ENCODE measurements around the gene SKI.
"Not testable (repeated sequence)": the region's sequence is repeated elsewhere in the genome, so short reads cannot be mapped to it uniquely, and the experiment has no call there.

Gene SKI

DNA sequence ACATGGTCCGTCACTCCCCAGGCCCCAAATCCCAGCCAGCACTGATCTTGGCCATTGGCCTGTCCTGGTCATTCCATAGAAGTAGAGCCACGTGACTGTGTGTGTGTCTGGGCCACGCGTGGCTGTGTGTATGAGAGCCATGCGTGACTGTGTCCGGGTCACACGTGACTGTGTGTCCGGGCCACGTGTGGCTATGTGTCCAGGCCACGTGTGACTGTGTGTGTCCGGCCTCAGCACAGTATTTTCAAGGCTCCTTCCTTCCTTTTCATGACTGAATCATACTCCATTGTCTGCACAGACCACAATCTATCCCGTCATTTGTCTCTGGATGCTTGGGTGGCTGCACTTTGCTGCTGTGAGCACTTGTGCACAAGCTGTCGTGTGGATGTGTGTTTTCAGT lies 67.4 kb downstream of the SKI start:
- ChIA-PET CTCF (no interaction called here), POLR2A (no interaction called here)

DNA sequence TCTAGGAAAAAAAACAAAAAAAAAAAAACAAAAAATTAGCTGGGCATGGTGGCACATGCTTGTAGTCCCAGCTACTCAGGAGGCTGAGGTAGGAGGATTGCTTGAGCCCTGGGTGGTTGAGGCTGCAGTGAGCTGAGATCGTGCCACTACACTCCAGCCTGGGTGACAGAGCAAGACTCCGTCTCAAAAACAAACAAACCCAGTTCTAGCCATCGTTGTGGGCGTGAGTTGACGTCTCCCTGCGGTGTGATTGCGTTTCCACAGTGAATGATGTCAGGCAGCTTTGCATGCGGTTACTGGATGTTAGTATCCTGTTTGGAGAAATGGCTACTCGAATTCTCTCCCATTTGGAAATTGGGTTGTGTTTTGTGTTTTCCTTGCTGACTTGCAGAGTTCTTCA lies 68.1 kb downstream of the SKI start:
- DNase-seq (ENCODE audit: extremely low spot score); CTCF ChIA-PET; POLR2A ChIA-PET: not testable (repeated sequence)

More for the DNA sequence above, 67.4 kb downstream of the SKI start:
- DNase-seq (ENCODE audit: extremely low spot score), result no peak
- TF ChIP-seq, protein P1, sequence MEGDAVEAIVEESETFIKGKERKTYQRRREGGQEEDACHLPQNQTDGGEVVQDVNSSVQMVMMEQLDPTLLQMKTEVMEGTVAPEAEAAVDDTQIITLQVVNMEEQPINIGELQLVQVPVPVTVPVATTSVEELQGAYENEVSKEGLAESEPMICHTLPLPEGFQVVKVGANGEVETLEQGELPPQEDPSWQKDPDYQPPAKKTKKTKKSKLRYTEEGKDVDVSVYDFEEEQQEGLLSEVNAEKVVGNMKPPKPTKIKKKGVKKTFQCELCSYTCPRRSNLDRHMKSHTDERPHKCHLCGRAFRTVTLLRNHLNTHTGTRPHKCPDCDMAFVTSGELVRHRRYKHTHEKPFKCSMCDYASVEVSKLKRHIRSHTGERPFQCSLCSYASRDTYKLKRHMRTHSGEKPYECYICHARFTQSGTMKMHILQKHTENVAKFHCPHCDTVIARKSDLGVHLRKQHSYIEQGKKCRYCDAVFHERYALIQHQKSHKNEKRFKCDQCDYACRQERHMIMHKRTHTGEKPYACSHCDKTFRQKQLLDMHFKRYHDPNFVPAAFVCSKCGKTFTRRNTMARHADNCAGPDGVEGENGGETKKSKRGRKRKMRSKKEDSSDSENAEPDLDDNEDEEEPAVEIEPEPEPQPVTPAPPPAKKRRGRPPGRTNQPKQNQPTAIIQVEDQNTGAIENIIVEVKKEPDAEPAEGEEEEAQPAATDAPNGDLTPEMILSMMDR (IDR thresholded peaks at IDR 0.05; ENCODE audit: control extremely low read depth, extremely low read depth, low read depth, missing control alignments), result no peak

DNA sequence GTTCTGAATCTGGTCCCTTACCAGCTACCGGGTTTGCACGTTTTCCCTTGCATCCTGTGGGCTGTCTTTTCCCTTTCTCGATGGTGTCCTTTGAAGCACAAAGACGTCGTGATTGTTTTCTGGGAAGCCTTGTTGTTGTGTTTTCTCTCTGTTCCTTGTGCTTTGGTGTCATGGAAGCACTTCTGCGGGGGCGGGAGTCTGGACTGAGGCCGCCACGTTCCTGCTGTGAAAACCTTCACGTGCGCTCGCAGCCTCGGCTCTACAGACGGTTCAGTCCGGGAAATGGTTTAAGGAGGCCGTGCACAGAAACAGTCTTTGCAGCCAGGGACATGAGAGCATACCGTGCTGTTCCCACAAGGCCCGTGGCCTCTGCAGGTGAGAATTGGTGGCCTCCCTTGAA lies 68.5 kb downstream of the SKI start:
- ChIA-PET CTCF (no interaction called here), POLR2A (no interaction called here)
- no peak for DNase-seq (ENCODE audit: extremely low spot score)
- TF ChIP-seq, protein P1 (IDR thresholded peaks at IDR 0.05; ENCODE audit: control extremely low read depth, extremely low read depth, low read depth, missing control alignments), result no peak

DNA sequence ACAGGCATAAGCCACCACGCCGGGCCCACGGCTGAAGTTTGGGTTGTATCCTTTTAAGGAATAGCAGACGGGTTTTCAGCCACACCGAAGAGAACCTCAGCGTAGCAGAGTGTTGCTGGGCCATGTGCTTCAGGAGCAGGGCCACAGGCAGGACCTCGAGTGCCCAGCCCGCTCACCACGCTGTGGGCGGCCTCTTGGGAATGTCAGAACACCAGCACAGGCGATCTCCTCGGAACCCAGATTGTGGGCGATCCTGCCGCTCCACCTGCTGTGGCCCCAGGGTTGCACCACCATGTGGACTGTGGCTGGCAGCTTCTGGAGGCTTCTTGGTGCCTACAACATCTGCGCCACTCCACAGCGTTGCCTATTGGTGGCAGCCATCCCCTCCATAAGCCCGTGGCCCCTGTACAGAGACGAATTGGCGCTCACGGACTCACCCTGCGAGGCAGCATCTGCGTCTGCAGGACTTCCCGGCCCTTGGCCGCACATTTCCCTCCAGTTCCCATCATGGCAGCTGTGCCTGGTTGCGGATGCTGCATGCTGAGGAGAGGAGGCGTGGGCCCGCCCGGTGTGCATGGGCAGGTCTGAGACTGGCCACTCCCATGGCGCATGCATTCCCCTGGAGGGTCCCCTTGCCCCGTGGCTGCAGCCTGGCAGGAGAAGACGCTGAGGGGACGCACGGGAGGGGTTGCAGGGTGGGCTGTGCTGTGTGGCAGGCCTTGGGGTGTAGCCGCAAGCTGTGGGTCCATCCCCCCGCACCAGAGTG lies 69.3 kb downstream of the SKI start:
- ChIA-PET POLR2A (no interaction called here), CTCF (interaction anchor here (0.7 kb wide), 1 partner anchor 11 kb away, joined by 3 read pairs; no protein-coding TSS in a partner anchor)
- TF ChIP-seq, protein P1 (IDR thresholded peaks at IDR 0.05; ENCODE audit: control extremely low read depth, extremely low read depth, low read depth, missing control alignments), result no peak
- no peak for DNase-seq (ENCODE audit: extremely low spot score)

DNA sequence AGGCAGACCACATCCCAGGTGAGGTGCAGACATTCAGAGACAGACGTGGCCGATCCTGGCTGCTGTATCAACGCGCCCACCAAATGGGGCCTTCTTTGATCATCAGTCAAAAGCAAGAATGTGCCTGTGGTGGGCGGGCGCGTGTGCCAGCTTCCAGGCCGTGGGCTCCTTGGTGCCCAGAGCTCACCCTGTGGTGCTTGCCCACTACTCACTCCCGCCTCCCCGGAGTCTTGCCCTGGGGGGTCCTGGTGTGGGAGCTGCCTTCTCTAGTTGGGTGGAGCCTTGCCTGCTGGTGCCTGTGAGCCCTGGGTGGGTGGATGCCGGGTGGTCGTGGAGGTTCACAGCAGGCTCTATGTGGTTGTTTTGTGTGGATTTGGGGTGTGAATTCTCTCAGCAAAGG lies 70.6 kb downstream of the SKI start:
- TF ChIP-seq, protein P1 (IDR thresholded peaks at IDR 0.05; ENCODE audit: control extremely low read depth, extremely low read depth, low read depth, missing control alignments), result no peak
- CTCF ChIA-PET, result interaction anchor here (1.6 kb wide), 1 partner anchor 22 kb away, joined by 3 read pairs; no protein-coding TSS in a partner anchor
- POLR2A ChIA-PET, result no interaction called here
- no peak for DNase-seq (ENCODE audit: extremely low spot score)

DNA sequence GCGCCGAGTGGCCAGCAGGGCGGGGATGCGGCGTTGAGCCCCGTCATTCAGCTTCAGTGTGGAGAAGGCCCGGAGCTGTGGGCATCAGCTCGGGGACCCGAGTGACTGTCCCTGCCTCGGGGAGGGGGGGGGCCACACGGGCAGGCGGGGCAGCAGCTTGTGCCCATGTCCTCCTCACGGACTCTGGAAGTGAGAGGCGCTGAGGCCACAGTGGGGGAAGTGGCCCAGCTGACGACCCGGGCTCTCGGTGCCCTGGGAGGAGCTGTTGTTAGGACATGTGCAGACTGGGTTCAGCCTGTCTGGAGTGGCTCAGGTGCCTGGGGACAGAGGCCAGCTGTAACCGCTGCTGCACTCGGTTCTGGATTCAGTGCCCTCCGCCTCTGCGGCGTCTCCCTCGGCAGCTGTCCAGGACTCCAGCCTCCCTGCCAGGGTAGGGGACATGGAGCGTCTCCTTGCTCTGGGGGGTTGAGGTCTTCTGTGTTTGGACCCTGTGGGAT lies 71.1 kb downstream of the SKI start:
- no peak for DNase-seq (ENCODE audit: extremely low spot score)
- CTCF ChIA-PET, result interaction anchor here (1.6 to 2.3 kb wide), 2 partner anchors 16 to 22 kb away, joined by 3 to 16 read pairs; no protein-coding TSS in a partner anchor
- TF ChIP-seq, protein P1 (IDR thresholded peaks at IDR 0.05; ENCODE audit: control extremely low read depth, extremely low read depth, low read depth, missing control alignments), result no peak
- POLR2A ChIA-PET, result no interaction called here
